ENCODE data around the gene GAPVD1. TPM values are rescaled to one million over a fixed set of nuclear protein-coding genes. Genes with fewer than 3 reads are reported as not detected.
"Not testable (repeated sequence)": the region's sequence is repeated elsewhere in the genome, so short reads cannot be mapped to it uniquely, and the experiment has no call there.

GAPVD1 gene
- 10 to 100 TPM; 34.8 to 65.4 (median 44.1) TPM for total RNA-seq

DNA sequence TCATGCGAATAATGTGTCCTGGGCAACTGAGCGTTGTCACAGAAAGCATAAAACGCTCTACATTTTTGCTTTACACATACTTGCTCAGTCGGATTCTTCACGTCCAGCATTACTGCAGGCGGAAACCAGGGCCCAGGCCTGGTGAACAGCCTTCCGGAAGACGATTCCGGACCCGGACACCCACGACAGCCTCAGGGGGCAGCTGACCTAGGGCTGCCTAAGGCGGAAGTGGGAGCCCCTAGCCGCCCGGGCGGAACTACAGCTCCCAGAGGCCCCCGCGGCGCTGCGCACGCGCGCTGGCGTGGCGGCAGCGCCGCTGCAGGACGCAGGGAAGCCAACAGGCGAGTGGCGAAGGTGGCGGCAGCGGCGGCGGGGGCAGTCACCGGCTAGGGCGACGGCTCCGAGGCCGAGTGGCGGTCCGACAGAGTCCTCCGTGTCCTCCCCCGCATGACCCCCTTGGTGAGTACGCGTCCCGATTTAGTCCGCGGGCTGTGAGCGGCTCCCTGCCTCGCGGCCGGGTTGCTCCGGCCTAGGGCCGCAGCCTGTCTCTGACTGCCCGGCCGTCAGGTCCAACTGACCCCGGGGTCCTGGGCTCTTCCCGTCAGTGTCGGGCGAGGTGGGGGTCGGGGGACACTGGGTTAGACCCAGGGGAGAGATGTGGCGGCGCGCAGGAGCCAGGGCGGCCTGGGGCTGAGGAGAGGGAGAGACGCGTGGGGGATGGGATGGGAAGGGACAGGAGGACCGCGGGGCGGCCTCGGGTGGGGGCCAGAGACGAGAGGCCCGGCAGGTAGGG is at the start of gene GAPVD1:
Gene GAPVD1 (plus strand): TSS at position 326 of the 793 bp plus-strand sequence. CDS start 37,096 bp downstream, outside the sequence.
- intact Hi-C loops (cut with DNase I) = no loop called here
- H3K27me3 ChIP-seq = no peaks in the 10 kb centered on the region
- no peaks in the 10 kb centered on the region for H3K9me3 ChIP-seq
- peak in 5 of 6 experiments; percentile 35 to 58 (median 55) for TF ChIP-seq CTCF (IDR thresholded peaks at IDR 0.05)
- peak in 3 of 4 donors; percentile 2 to 74 (median 29) for TF ChIP-seq POLR2A (IDR thresholded peaks at IDR 0.05)
- peak within 1 kb of the TSS; percentile 80 to 99 (median 92) for H3K4me3 ChIP-seq
- DNase-seq = peak; percentile 35
- H3K27ac ChIP-seq = peak within 1 kb of the TSS; percentile 85 to 94 (median 89)
- 2 to 4% methylated on average over 19 to 32 of the region's 72 CpGs for WGBS, 2 donors
- peaks cover 0 to 30% (median 0%) of the 10 kb centered on the region in 3 donors for H3K36me3 ChIP-seq
- H3K4me1 ChIP-seq = peaks cover 0 to 44% (median 22%) of the 10 kb centered on the region in 3 donors

- Histone ChIP-seq H3K27me3 (no peaks in the 10 kb centered on the region), H3K9me3 (no peaks in the 10 kb centered on the region), H3K36me3 (peaks cover 0 to 85% (median 9%) of the 10 kb centered on the region in 3 donors), H3K4me3 (no peak overlapping the region), H3K27ac (no peak overlapping the region), H3K4me1 (no peaks in the 10 kb centered on the region)
- intact Hi-C loops (cut with DNase I) = no loop called here
- no peak for DNase-seq
- TF ChIP-seq CTCF (IDR thresholded peaks at IDR 0.05) (no peak), POLR2A (IDR thresholded peaks at IDR 0.05) (no peak)
- 87 to 88% methylated on average over 5 of the region's 5 CpGs for WGBS, 2 donors
Observed at GRCh38 chr9:125214186-125214585, 47.4 kb upstream of the GAPVD1 start.

DNA sequence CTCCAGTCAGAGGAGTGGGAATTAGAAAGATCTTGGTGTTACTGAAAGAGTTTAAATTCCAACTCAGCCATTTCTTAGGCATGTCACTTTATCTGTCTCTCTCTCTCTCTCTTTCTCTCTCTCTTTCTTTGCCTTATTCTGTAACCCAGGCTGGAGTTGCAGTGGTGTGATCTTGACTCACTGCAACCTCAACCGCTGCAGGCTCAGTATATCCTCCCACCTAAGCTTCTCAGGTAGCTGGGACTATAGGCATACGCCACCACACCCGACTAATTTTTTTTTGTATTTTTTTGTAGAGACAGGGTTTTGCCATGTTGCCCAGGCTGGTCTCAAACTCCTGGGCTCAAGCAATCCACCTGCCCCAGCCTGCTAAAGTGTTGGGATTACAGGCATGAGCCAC is 43.0 kb upstream of the GAPVD1 start:
- no peak for DNase-seq
- no peak overlapping the region for H3K27ac ChIP-seq
- H3K4me1 ChIP-seq = no peaks in the 10 kb centered on the region
- whole genome bisulfite sequencing, 2 donors = 84 to 100% methylated on average over 3 of the region's 3 CpGs
- H3K9me3 ChIP-seq = no peaks in the 10 kb centered on the region
- H3K36me3 ChIP-seq = peaks cover 0 to 86% (median 0%) of the 10 kb centered on the region in 3 donors
- no peaks in the 10 kb centered on the region for H3K27me3 ChIP-seq
- intact Hi-C loops (cut with DNase I) = no loop called here
- no peak overlapping the region for H3K4me3 ChIP-seq
- no peak for TF ChIP-seq POLR2A (IDR thresholded peaks at IDR 0.05)
- TF ChIP-seq CTCF (IDR thresholded peaks at IDR 0.05) = no peak

- H3K27ac ChIP-seq; intact Hi-C loops (cut with DNase I); DNase-seq; H3K9me3 ChIP-seq; H3K4me1 ChIP-seq; H3K27me3 ChIP-seq; H3K4me3 ChIP-seq: not testable (repeated sequence)
- peaks cover 0 to 89% (median 8%) of the 10 kb centered on the region in 3 donors for H3K36me3 ChIP-seq
Observed at GRCh38 chr9:125224858-125225257, 36.8 kb upstream of the GAPVD1 start.

- Histone ChIP-seq H3K4me1 (no peaks in the 10 kb centered on the region), H3K4me3 (no peak overlapping the region), H3K9me3 (no peaks in the 10 kb centered on the region), H3K36me3 (peaks cover 0 to 89% (median 8%) of the 10 kb centered on the region in 3 donors), H3K27me3 (no peaks in the 10 kb centered on the region), H3K27ac (no peak overlapping the region)
- intact Hi-C loops (cut with DNase I) = no loop called here
- WGBS, 2 donors = 91 to 98% methylated on average over 5 to 6 of the region's 6 CpGs
- TF ChIP-seq CTCF (IDR thresholded peaks at IDR 0.05) = no peak
- TF ChIP-seq POLR2A (IDR thresholded peaks at IDR 0.05) = no peak
- no peak for DNase-seq
Observed at GRCh38 chr9:125227761-125228160, 33.9 kb upstream of the GAPVD1 start.

Measured in esophagus squamous epithelium (tissue), 5 donors.